Neuronal stem cell (in vitro differentiated cells): ENCODE results near the gene TRIM22. TPM values are rescaled to one million over a fixed set of nuclear protein-coding genes. Genes with fewer than 3 reads are reported as not detected.

Experiments used
- DNase-seq: peaks from one replicate; pipeline ENCODE4 v3.0.0-alpha.2; 2013; ENCODE audit warnings: low spot score
- H2AFZ ChIP-seq: one replicate; pipeline ENCODE4 v1.6.1; 2013; ENCODE audit warnings: mild to moderate bottlenecking, low read length, inconsistent platforms
- H2AK5ac ChIP-seq: 2 replicates; pipeline ENCODE4 v1.6.1; 2013; ENCODE audit warnings: low read depth, mild to moderate bottlenecking, inconsistent platforms, low read length, moderate library complexity, mixed read lengths
- H2BK120ac ChIP-seq: 2 replicates; pipeline ENCODE4 v1.6.1; 2013; ENCODE audit warnings: low read depth, mild to moderate bottlenecking, inconsistent platforms, low read length, moderate library complexity, mixed read lengths
- H2BK12ac ChIP-seq: one replicate; pipeline ENCODE4 v1.6.1; 2013; ENCODE audit warnings: low read length, inconsistent platforms
- H2BK15ac ChIP-seq: 2 replicates; pipeline ENCODE4 v1.6.1; 2013; ENCODE audit warnings: mild to moderate bottlenecking, low read length, inconsistent platforms, mixed read lengths
- H2BK5ac ChIP-seq: one replicate; pipeline ENCODE4 v1.6.1; 2013; ENCODE audit warnings: inconsistent platforms, mild to moderate bottlenecking, low read length, moderate library complexity
- H3K14ac ChIP-seq: one replicate; pipeline ENCODE4 v1.6.1; 2013; ENCODE audit warnings: low read length, inconsistent platforms
- H3K18ac ChIP-seq: 2 replicates; pipeline ENCODE4 v1.6.1; 2013; ENCODE audit warnings: low read length, inconsistent platforms
- H3K23ac ChIP-seq: 2 replicates; pipeline ENCODE4 v1.6.1; 2013; ENCODE audit warnings: low read depth, mild to moderate bottlenecking, mixed read lengths, low read length, inconsistent platforms; ENCODE audit not compliant: poor library complexity
- H3K27ac ChIP-seq: replicated peaks from 3 replicates; pipeline ENCODE4 v1.5.1; 2013; ENCODE audit warnings: low read length, inconsistent platforms
- H3K27me3 ChIP-seq, 3 experiments: 2 replicates each; pipeline ENCODE4 v1.6.1; 2013; ENCODE audit warnings: low read length in 3 of 3, mild to moderate bottlenecking in 2 of 3, inconsistent platforms in 1 of 3, low read depth in 1 of 3, mixed read lengths in 1 of 3, moderate library complexity in 1 of 3; ENCODE audit not compliant: control insufficient read depth in 3 of 3, insufficient read depth in 3 of 3
- H3K36me3 ChIP-seq, 2 donors: replicated peaks in 1 of 2; 2 replicates each; pipeline ENCODE4 v1.6.1; 2013; ENCODE audit warnings: low read length in 2 of 2; ENCODE audit not compliant: control insufficient read depth in 2 of 2, insufficient read depth in 2 of 2
- H3K4ac ChIP-seq: 2 replicates; pipeline ENCODE4 v1.6.1; 2013; ENCODE audit warnings: inconsistent platforms, mild to moderate bottlenecking, low read length, moderate library complexity
- H3K4me1 ChIP-seq, 2 donors: 1 replicate in 1 of 2; 2 replicates in 1 of 2; pipeline ENCODE4 v1.6.1; 2013; ENCODE audit warnings: low read length in 2 of 2, low read depth in 1 of 2; ENCODE audit not compliant: control insufficient read depth in 2 of 2, insufficient read depth in 1 of 2
- H3K4me2 ChIP-seq: one replicate; pipeline ENCODE4 v1.6.1; 2013; ENCODE audit warnings: mild to moderate bottlenecking, low read length, inconsistent platforms; ENCODE audit not compliant: insufficient read depth, poor library complexity, severe bottlenecking
- H3K4me3 ChIP-seq, 2 donors: 2 replicates each; pipeline ENCODE4 v1.5.1; 2013; ENCODE audit warnings: low read length in 2 of 2, mild to moderate bottlenecking in 2 of 2, inconsistent platforms in 1 of 2, moderate library complexity in 1 of 2
- H3K79me1 ChIP-seq: one replicate; pipeline ENCODE4 v1.6.1; 2013; ENCODE audit warnings: low read depth, mild to moderate bottlenecking, inconsistent platforms, low read length, moderate library complexity
- H3K9ac ChIP-seq: one replicate; pipeline ENCODE4 v1.6.1; 2013; ENCODE audit warnings: mild to moderate bottlenecking, low read depth, low read length, inconsistent platforms; ENCODE audit not compliant: poor library complexity
- H3K9me3 ChIP-seq, 2 donors: replicated peaks in 1 of 2; 2 replicates each; pipeline versions ENCODE3 to v1.6.1; 2013; ENCODE audit warnings: low read length in 2 of 2, mild to moderate bottlenecking in 2 of 2, inconsistent platforms in 1 of 2, low read depth in 1 of 2, mixed read lengths in 1 of 2, moderate library complexity in 1 of 2; ENCODE audit not compliant: control insufficient read depth in 2 of 2, insufficient read depth in 1 of 2
- H4K8ac ChIP-seq: one replicate; pipeline ENCODE4 v1.6.1; 2013; ENCODE audit warnings: low read depth, mild to moderate bottlenecking, inconsistent platforms, low read length, moderate library complexity
- H4K91ac ChIP-seq: one replicate; pipeline ENCODE4 v1.6.1; 2013; ENCODE audit warnings: low read length, low read depth, mild to moderate bottlenecking, inconsistent platforms; ENCODE audit not compliant: poor library complexity
- WGBS, 2 donors: extraction: QIAGEN DNeasy Blood & Tissue Kit; methylation state at CpG; one replicate each; pipeline ENCODE4 v1.1.7; 2013; ENCODE audit warnings: missing lambda C conversion rate in 2 of 2, mixed read lengths in 1 of 2; ENCODE audit not compliant: insufficient read length in 2 of 2, insufficient replicate concordance in 1 of 2; ENCODE audit errors: extremely low coverage in 2 of 2; 5-methylcytosine and 5-hydroxymethylcytosine counted together
- polyA plus RNA-seq, 2 experiments: library from polyadenylated mRNA; stranded (reverse); fragments of 200-250 nt; gene quantifications; one replicate each; pipeline ENCODE4 v1.2.3, GENCODE V29; 2013

Gene TRIM22
- polyA plus RNA-seq (2013, experiment 1 of 2), result 2.0 TPM
- 2.0 TPM for polyA plus RNA-seq (2013, experiment 2 of 2)

- H2AFZ ChIP-seq, result peak within 1 kb of the TSS; percentile 86
- no CpG with 5 or more reads among the region's 2 CpGs for WGBS, 2 donors
- H3K14ac ChIP-seq, result no peak within 1 kb of the TSS
- peaks cover 2 to 5% of the 10 kb centered on the region in 2 donors for H3K9me3 ChIP-seq
- H2BK120ac ChIP-seq, result no peak within 1 kb of the TSS
- peak within 1 kb of the TSS; percentile 23 for H3K27ac ChIP-seq
- H4K91ac ChIP-seq, result no peak within 1 kb of the TSS
- H3K9ac ChIP-seq, result no peak within 1 kb of the TSS
- no peak within 1 kb of the TSS for H3K18ac ChIP-seq
- H2AK5ac ChIP-seq, result no peak within 1 kb of the TSS
- DNase-seq, result no peak
- H3K4me3 ChIP-seq, result peak within 1 kb of the TSS in 1 of 2 donors; percentile 29
- H2BK5ac ChIP-seq, result no peak within 1 kb of the TSS
- no peaks in the 10 kb centered on the region for H3K79me1 ChIP-seq
- H3K4me2 ChIP-seq, result no peak within 1 kb of the TSS
- H3K4ac ChIP-seq, result no peak within 1 kb of the TSS
- peaks cover 0 to 8% of the 10 kb centered on the region in 2 donors for H3K4me1 ChIP-seq
- H2BK15ac ChIP-seq, result no peak within 1 kb of the TSS
- H4K8ac ChIP-seq, result no peak within 1 kb of the TSS
- no peak within 1 kb of the TSS for H2BK12ac ChIP-seq
- no peaks in the 10 kb centered on the region for H3K36me3 ChIP-seq
- no peaks in the 10 kb centered on the region for H3K27me3 ChIP-seq
- H3K23ac ChIP-seq, result no peak within 1 kb of the TSS
Observed at GRCh38 chr11:5689551-5689983, at the start of gene TRIM22. Gene TRIM22 (plus strand): TSS chr11:5689790. CDS start chr11:5696233, 6,443 bp downstream.

- H2AFZ ChIP-seq, result no peak overlapping the region
- H3K9ac ChIP-seq, result no peak overlapping the region
- H3K27me3 ChIP-seq, result no peaks in the 10 kb centered on the region
- no peak for DNase-seq
- no peak overlapping the region for H3K18ac ChIP-seq
- no peak overlapping the region for H2BK120ac ChIP-seq
- no peak overlapping the region for H4K91ac ChIP-seq
- no peak overlapping the region for H2AK5ac ChIP-seq
- no peaks in the 10 kb centered on the region for H3K4me1 ChIP-seq
- no peak overlapping the region for H2BK5ac ChIP-seq
- H3K4me2 ChIP-seq, result no peak overlapping the region
- no peak overlapping the region for H3K27ac ChIP-seq
- H2BK15ac ChIP-seq, result no peak overlapping the region
- H3K79me1 ChIP-seq, result no peaks in the 10 kb centered on the region
- peaks cover 0 to 1% of the 10 kb centered on the region in 2 donors for H3K36me3 ChIP-seq
- H2BK12ac ChIP-seq, result no peak overlapping the region
- no peak overlapping the region for H4K8ac ChIP-seq
- no peak overlapping the region for H3K4me3 ChIP-seq
- WGBS, 2 donors, result no CpG with 5 or more reads among the region's 1 CpG
- no peaks in the 10 kb centered on the region for H3K9me3 ChIP-seq
- no peak overlapping the region for H3K4ac ChIP-seq
- H3K14ac ChIP-seq, result no peak overlapping the region
- no peak overlapping the region for H3K23ac ChIP-seq
Observed at GRCh38 chr11:5639953-5640352, 49.6 kb upstream of the TRIM22 start.

GRCh38 chr11:5643585-5643984 lies 46.0 kb upstream of the TRIM22 start:
- no peak overlapping the region for H4K91ac ChIP-seq
- no peak overlapping the region for H3K27ac ChIP-seq
- H3K36me3 ChIP-seq, result peaks cover 0 to 1% of the 10 kb centered on the region in 2 donors
- no peak overlapping the region for H2AK5ac ChIP-seq
- no peak overlapping the region for H3K9ac ChIP-seq
- no peaks in the 10 kb centered on the region for H3K27me3 ChIP-seq
- H3K4me3 ChIP-seq, result no peak overlapping the region
- H2AFZ ChIP-seq, result no peak overlapping the region
- no peak overlapping the region for H3K18ac ChIP-seq
- no peak overlapping the region for H3K4ac ChIP-seq
- H3K23ac ChIP-seq, result no peak overlapping the region
- H3K14ac ChIP-seq, result no peak overlapping the region
- H2BK12ac ChIP-seq, result no peak overlapping the region
- H3K79me1 ChIP-seq, result no peaks in the 10 kb centered on the region
- no peak overlapping the region for H2BK15ac ChIP-seq
- H2BK120ac ChIP-seq, result no peak overlapping the region
- H3K4me1 ChIP-seq, result no peaks in the 10 kb centered on the region
- no peak overlapping the region for H3K4me2 ChIP-seq
- no peak overlapping the region for H2BK5ac ChIP-seq
- DNase-seq, result no peak
- no peak overlapping the region for H4K8ac ChIP-seq
- no peaks in the 10 kb centered on the region for H3K9me3 ChIP-seq

- H3K79me1 ChIP-seq, result no peaks in the 10 kb centered on the region
Observed at GRCh38 chr11:5646139-5646538, 43.5 kb upstream of the TRIM22 start.

More at GRCh38 chr11:5646139-5646538, 43.5 kb upstream of the TRIM22 start:
- H2BK120ac ChIP-seq, result no peak overlapping the region
- no peak overlapping the region for H3K27ac ChIP-seq
- no peak overlapping the region for H4K91ac ChIP-seq
- no peak overlapping the region for H3K23ac ChIP-seq
- no peak overlapping the region for H3K4me3 ChIP-seq
- no peak overlapping the region for H3K9ac ChIP-seq
- H2AK5ac ChIP-seq, result no peak overlapping the region
- no CpG with 5 or more reads among the region's 3 CpGs for WGBS, 2 donors
- peaks cover 0 to 1% of the 10 kb centered on the region in 2 donors for H3K36me3 ChIP-seq
- H3K4ac ChIP-seq, result no peak overlapping the region
- H3K14ac ChIP-seq, result no peak overlapping the region
- H3K4me1 ChIP-seq, result no peaks in the 10 kb centered on the region
- no peak overlapping the region for H2BK5ac ChIP-seq
- no peak overlapping the region for H2AFZ ChIP-seq
- DNase-seq, result no peak
- no peaks in the 10 kb centered on the region for H3K9me3 ChIP-seq
- no peak overlapping the region for H4K8ac ChIP-seq
- H2BK15ac ChIP-seq, result no peak overlapping the region
- no peak overlapping the region for H3K4me2 ChIP-seq
- no peak overlapping the region for H3K18ac ChIP-seq
- no peak overlapping the region for H2BK12ac ChIP-seq
- H3K27me3 ChIP-seq, result no peaks in the 10 kb centered on the region
